MG63 (cell line): ENCODE measurements around the gene NCOA4. TPM values are rescaled to one million over a fixed set of nuclear protein-coding genes. Genes with fewer than 3 reads are reported as not detected.
"Not testable (repeated sequence)": the region's sequence is repeated elsewhere in the genome, so short reads cannot be mapped to it uniquely, and the experiment has no call there.

Source experiments
- DNase-seq: peaks from one replicate; pipeline ENCODE4 v3.0.0-alpha.2; 2020
- H3K27me3 ChIP-seq: fragments of 250-450 bp; sonication (Bioruptor Pico); 2 replicates; pipeline ENCODE4 v1.5.1; 2020; ENCODE audit warnings: mild to moderate bottlenecking, moderate library complexity
- H3K36me3 ChIP-seq: fragments of 250-450 bp; sonication (Bioruptor Pico); 2 replicates; pipeline ENCODE4 v1.5.1; 2020; ENCODE audit warnings: mild to moderate bottlenecking, moderate library complexity
- H3K4me3 ChIP-seq: fragments of 250-450 bp; sonication (Bioruptor Pico); 2 replicates; pipeline ENCODE4 v1.5.1; 2020; ENCODE audit warnings: mild to moderate bottlenecking, moderate library complexity
- H3K9me3 ChIP-seq: fragments of 250-450 bp; sonication (Bioruptor Pico); 2 replicates; pipeline ENCODE4 v1.5.1; 2020; ENCODE audit warnings: mild to moderate bottlenecking, moderate library complexity
- total RNA-seq: library from RNA; depleted of rRNA; stranded (reverse); fragments of >200 nt; shearing (Covaris generic); gene quantifications from 2 replicates; pipeline ENCODE4 v1.2.3, GENCODE V29; 2014; ENCODE audit warnings: low replicate concordance; rRNA removed

The NCOA4 gene
- 204 and 236 TPM in 2 replicates for total RNA-seq

DNA sequence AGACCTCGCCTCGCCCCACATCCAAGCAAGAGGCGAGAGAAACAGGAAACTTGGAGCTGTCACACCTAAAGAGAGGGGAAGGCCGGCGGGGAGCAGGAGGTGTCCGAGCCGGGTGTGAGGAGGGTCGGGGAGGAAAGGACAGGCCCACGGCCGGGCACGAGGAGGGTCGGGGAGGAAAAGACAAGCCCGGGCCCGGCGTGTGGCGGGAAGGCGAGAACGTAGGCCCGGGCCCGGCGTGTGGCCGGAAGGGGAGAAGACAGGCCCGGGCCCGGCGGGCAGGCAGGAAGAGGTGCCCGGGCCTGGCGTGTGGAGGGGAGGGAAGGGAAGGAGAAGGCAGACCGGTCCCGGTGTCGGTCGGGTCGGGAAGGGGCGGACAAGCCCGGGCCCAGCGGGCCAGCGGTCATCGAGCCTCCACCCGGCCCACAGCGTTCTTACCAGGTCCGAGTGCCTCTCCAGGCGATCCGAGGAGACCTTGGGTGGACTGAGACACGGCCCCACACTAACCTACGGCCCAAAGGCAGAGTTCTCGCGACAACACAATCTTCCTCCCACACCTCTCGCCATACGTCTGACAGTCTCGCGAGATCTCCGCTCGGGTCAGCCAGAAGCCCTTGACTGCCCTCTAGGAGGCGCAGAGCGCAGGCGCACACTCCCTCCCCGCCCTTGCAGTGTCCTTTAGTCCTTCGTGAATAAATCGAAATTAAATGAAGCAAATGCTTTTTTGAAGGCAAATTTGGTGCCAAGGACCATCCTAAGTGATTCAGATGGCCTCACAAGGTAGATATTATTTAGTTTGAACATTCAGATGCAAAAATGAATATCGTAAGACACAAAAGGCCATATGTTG, at the start of gene NCOA4:
Gene NCOA4 (minus strand): TSS at position 533 of the 847 bp plus-strand sequence. CDS start 13,943 bp downstream, outside the sequence.
- Histone ChIP-seq H3K4me3 (peak within 1 kb of the TSS; percentile 96), H3K27me3 (no peaks in the 10 kb centered on the region), H3K9me3 (no peaks in the 10 kb centered on the region), H3K36me3 (peaks cover 24% of the 10 kb centered on the region)
- DNase-seq, result peak; percentile 97

DNA sequence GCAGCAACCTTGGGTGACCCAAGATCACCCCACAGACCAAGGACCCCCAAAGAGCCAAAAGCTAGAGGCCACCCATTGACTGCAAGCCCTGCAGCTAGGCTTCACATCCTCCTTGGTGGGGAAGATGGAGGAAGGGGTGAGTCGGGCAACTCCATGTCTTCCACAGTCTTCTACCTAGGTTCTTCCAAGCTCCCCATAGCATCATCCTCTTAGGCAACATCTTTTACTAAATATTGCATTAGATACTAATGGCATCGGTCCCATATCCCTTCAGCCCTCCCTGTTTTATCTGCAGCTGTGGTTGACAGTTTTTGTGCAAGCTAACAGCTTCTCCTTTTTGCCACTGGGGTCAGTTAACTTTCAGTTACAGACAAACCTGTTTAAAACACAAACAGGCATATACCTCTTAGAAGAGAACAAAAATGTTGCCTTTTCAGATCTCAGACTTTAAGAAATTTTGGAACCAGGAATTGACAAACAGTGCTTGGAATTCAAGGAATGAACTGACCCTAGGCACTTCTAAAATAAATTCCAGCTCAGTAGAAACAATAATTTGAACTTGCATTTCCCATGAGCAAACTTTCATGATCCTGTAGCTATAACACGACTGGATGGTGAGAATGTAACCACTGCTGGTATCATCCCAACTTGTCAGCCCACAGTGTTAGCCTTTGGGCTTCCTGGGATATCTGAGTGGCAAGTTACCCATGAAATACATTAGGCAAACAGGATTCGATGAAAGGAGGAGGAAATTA, 49.6 kb upstream of the NCOA4 start:
- DNase-seq, result no peak
- no peak overlapping the region for H3K4me3 ChIP-seq
- H3K9me3 ChIP-seq, result no peaks in the 10 kb centered on the region
- no peaks in the 10 kb centered on the region for H3K36me3 ChIP-seq
- no peaks in the 10 kb centered on the region for H3K27me3 ChIP-seq

DNA sequence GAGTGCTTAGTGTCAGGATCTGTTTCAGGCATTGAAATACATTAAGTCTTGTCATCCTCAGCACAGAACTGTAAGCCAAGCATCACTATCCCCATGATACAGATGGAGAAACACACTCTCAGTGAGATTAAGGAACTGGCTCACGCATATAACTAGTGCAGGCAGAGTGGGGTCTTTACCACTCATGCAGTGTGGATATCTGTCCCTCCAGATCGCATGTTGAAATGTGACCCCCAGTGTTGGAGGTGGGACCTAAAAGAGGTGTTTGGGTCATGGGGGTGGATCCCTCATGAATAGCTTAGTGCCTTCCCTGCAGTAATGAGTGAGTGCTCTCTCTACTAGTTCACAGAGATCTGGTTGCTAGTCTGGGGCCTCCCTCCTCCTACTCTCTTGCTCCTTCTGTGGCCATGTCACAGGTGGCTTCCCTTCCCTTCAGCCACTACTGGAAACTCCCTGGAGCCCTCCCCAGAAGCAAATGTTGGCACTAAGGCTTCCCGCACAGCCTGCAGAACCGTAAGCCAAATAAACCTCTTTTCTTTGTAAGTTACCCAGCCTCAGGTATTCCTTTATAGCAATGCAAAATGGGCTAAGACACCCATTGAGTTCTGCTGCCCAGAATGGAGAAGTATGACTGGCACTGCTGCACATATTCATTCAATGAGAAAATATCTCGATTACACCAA, 47.4 kb upstream of the NCOA4 start:
- H3K27me3 ChIP-seq, result no peaks in the 10 kb centered on the region
- no peak for DNase-seq
- H3K9me3 ChIP-seq, result no peaks in the 10 kb centered on the region
- no peak overlapping the region for H3K4me3 ChIP-seq
- H3K36me3 ChIP-seq, result no peaks in the 10 kb centered on the region

DNA sequence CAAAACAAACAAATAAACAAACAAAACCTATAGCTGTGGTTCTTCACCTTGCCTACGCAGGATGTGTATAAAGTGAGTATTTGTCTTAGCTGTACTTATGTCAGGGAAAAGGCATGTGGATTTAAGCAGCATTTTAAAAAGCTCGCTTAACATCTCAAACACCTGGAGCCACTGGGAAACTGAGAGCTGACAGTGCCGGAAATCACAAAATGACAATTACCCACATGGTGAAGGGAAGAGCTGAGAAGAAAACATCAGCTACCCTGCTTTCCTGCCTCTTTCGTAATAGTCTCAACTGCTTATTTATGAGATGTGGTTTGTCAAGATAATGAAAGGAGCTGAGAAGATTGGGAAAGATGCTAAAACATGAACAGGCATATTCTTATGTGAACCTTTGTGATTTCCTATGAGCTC, 46.7 kb upstream of the NCOA4 start:
- Histone ChIP-seq H3K4me3 (no peak overlapping the region), H3K9me3 (no peaks in the 10 kb centered on the region), H3K36me3 (no peaks in the 10 kb centered on the region), H3K27me3 (no peaks in the 10 kb centered on the region)
- no peak for DNase-seq

DNA sequence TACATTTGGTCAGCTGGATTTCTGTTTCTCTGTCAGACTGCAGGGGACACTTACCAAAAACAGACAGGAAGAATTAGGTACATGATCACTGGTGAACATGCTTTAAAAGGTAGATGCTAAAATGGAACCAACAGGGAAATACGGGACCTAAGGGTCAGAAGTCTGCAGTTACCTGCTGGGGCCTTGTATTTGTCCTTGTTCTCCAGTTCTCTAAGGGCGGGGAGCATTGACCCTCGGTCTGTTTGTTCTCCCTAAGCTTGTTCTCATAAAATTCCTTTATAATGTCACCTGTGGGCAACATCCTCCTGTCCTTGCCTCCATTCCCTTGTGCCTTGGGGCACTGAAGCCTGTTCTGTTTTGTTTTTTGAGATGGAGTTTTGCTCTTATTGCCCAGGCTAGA, 45.4 kb upstream of the NCOA4 start:
- no peaks in the 10 kb centered on the region for H3K27me3 ChIP-seq
- H3K9me3 ChIP-seq, result no peaks in the 10 kb centered on the region
- H3K4me3 ChIP-seq, result no peak overlapping the region
- no peaks in the 10 kb centered on the region for H3K36me3 ChIP-seq
- DNase-seq, result no peak

DNA sequence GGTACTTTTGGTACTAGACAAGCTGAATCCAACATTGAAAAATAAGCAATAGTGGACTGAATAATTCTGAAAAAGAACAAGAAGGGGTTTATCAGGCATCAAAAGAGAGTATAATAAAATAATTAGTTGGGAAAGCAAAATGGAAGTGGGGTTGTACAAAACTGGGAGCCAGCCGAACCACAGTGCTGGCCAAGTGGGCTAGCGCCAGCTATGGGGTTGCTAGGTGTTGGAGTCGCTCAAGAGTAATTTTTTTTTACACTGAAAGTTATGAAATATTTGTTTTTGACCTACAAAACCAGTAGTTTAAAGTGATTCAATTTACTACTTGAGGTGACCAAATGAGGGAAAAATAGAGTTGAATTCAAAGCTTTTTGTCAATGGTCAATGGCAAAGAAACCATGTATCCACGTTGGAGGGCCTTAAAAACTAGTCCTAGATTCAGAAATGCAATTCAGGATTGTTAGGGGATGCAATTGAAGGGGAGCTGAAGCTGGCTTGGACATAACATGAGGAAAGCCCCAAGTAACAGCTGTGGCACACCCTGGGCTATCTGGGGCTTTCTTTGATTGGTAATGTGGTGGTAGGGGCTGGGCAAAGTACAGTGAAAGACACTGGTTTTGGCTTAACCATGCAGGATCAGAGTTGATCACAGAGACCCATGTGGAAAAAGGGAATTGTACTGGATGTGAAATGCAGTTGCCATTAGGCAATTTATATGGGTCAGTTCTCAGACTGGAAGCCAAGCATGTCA, 43.9 kb upstream of the NCOA4 start:
- Histone ChIP-seq H3K9me3 (no peaks in the 10 kb centered on the region), H3K27me3 (no peaks in the 10 kb centered on the region), H3K36me3 (no peaks in the 10 kb centered on the region), H3K4me3 (no peak overlapping the region)
- no peak for DNase-seq

DNA sequence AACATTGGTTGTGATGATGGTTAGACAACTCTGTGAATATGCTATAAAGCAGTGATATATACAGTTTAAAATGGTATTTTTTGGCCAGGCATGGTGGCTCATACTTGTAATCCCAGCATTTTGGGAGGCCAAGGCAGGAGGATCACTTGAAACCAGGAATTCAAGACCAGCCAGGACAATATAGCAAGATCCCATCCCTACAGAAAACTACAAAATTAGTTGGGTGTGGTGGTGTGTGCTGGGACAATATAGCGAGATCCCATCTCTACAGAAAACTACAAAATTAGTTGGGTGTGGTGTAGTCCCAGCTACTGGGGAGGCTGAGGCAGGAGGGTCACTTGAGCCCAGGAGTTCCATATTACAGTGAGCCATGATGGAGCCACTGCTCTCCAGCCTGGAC, 43.1 kb upstream of the NCOA4 start:
- no peaks in the 10 kb centered on the region for H3K9me3 ChIP-seq
- no peaks in the 10 kb centered on the region for H3K27me3 ChIP-seq

DNA sequence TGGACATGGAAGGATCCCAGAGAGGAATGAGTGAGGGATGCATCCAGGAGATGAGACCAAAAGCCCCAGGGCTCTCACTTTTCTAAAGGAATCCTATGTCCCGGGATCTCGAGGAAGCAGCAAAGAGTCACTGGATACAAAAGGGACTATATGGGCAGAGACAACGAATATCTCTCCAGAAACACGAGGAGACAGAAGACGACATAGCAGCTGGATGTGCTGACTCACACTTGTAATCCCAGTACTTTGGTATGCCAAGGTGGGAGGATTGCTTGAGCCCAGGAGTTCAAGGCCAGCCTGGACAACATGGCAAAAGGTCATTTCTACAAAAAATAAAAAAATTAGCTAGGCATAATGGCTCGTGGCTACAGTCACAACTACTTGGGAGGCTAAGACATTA, 40.3 kb upstream of the NCOA4 start:
- H3K36me3 ChIP-seq, result no peaks in the 10 kb centered on the region
- no peak for DNase-seq
- no peak overlapping the region for H3K4me3 ChIP-seq
- H3K9me3 ChIP-seq, result no peaks in the 10 kb centered on the region
- no peaks in the 10 kb centered on the region for H3K27me3 ChIP-seq

More for the DNA sequence above, 43.1 kb upstream of the NCOA4 start:
- H3K36me3 ChIP-seq, result no peaks in the 10 kb centered on the region
- no peak for DNase-seq
- H3K4me3 ChIP-seq, result no peak overlapping the region

DNA sequence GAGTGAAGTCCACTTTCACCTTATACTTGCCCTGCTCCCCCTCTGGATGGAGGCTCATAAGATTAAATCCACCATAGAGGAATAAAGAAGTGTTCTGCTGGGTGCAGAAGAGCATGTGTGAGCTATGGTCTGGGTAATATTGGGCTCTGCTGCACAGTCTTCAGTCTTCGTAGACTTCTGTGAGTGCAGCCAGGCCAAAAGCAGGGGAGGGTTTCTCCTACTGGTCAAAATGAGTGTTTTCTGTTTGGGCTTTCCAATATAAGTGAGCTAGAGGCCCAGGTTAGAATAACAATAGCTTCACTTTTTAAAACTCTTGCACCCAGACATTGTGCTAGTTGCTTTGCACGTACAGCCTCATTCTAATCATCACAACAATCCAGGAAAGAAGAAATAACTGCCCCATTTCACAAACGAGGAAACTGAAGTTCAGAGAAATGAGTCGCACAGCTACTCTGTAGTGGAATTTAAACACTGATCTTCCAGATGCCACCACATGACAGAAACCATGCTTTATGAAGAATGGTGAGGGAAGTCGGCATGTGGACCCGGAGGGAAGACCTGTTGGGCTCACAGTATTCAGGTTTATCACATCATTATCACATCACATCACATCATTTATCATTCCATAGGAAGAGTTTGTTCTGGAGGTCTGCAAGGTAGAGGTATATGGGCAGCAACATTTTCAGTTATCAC, 39.5 kb upstream of the NCOA4 start:
- Histone ChIP-seq H3K27me3 (no peaks in the 10 kb centered on the region), H3K9me3 (no peaks in the 10 kb centered on the region), H3K36me3 (no peaks in the 10 kb centered on the region), H3K4me3 (no peak overlapping the region)
- DNase-seq, result no peak

DNA sequence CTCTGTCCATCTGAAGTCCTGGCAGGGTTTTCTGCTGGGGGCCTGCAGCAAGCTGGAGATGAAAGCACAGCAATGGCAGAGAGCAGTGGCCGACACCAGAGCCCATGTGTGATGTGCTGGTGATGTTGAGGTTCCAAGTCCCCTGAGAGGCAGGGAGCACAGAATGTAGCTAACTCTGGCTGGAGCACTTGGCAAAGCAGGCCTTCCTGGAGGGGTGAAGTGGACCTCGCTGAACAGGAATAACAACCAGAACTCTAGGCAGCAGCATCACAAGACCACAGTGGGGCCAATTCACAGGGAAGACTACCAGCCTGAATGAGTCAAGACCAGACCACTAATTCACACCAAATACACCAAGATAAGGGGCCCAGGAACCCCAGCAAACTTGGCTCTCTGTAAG, 38.5 kb upstream of the NCOA4 start:
- Histone ChIP-seq H3K9me3 (no peaks in the 10 kb centered on the region), H3K36me3 (no peaks in the 10 kb centered on the region), H3K4me3 (no peak overlapping the region), H3K27me3 (no peaks in the 10 kb centered on the region)
- DNase-seq, result no peak

DNA sequence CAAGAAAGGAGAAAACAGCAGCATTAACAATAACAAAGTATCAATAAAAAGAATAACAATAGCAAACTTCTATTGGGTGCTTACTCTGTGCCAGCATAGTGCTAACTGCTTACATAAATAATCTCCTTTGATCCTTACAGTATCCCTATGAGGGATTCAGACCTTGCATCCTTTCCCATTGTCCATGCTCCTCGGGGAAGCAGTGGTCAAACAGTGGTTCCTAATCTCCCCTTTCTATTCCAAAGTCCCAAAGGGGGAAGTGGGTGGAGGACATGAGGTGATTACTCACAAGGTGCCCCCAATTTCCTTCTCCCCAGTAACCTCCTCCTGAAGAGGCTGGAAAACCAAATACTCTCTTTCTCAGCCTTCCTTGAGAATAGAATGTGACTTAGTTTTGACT, 37.7 kb upstream of the NCOA4 start:
- DNase-seq, result no peak

DNA sequence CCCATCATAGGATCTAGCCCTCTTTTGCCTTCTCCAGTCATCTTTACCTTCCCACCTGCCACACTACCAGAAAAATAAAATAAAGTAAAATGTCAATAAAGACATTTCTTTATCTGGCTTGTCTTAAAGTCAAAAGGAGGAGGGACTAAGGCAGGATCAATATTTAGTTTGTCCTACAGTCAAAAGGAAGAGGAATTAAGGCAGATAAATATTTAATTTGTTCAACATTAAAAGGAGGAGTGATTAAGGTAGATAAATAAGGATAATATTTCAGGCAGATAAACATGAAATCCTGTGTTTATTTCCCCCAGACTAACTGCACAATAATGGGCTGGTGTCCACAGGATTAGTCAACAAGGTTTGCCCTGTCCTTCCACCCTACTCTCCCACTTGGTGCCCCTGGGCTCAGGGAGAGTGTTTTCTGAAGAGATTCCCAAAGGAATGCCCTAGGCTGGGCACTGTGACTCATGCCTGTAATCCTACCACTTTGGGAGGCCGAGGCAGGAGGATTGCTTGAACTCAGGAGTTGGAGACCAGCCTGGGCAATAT, 33.9 kb upstream of the NCOA4 start:
- no peak for DNase-seq
- Histone ChIP-seq H3K27me3 (no peaks in the 10 kb centered on the region), H3K9me3 (no peaks in the 10 kb centered on the region), H3K36me3 (no peaks in the 10 kb centered on the region), H3K4me3 (no peak overlapping the region)

More for the DNA sequence above, 37.7 kb upstream of the NCOA4 start:
- Histone ChIP-seq H3K36me3 (no peaks in the 10 kb centered on the region), H3K9me3 (no peaks in the 10 kb centered on the region), H3K27me3 (no peaks in the 10 kb centered on the region), H3K4me3 (no peak overlapping the region)

DNA sequence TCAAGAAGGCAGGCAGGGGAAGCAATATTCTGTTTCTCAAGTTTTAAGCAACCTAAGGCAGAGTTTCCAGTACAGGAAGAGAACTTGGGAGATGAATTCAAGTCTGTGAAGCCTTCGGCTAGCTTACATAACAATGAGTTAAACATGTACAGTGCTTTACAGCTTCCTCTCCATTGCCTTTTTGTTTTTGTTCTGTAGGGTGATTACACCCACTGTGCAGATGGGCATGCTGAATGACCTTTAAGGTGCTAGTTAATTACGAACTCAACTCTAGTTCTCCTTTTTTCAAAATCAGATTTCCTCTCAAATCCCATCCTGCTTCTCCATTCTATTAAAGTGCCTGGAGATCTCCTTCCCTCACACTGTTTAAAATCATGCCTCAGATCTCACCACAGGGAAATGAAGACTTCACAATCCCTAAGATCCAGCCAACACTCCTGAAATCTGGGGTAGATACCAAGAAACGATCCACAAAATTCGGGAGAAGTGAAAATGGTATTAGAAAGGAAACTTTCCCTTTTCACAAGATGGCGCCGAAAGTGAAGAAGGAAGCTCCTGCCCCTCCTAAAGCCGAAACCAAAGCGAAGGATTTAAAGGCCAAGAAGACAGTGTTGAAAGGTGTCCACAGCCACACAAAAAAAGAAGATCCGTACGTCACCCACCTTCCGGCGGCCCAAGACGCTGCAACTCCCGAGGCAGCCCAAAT, 32.5 kb upstream of the NCOA4 start:
- H3K27me3 ChIP-seq, result no peaks in the 10 kb centered on the region
- H3K9me3 ChIP-seq, result no peaks in the 10 kb centered on the region
- no peaks in the 10 kb centered on the region for H3K36me3 ChIP-seq
- H3K4me3 ChIP-seq, result no peak overlapping the region
- no peak for DNase-seq

DNA sequence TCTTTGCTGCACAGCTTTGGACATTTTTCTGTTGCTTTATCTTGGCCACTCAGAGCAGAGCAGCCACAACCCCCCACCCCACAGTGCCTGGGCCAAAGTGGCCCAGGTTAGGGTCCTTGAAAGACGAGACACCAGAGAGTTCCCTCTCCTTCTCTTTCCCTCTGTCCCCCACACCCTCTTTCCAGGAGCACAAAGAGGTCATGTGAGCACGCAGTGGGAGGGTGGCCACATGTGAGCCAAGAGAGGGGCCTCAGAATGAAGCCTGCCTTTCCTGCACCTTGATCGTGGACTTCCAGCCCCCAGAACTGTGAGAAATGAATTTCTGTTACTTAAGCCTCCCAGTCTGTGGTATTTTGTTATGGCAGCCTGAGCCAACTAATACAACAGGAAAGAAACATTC, 30.3 kb upstream of the NCOA4 start:
- Histone ChIP-seq H3K4me3 (no peak overlapping the region), H3K36me3 (no peaks in the 10 kb centered on the region)
- no peak for DNase-seq

DNA sequence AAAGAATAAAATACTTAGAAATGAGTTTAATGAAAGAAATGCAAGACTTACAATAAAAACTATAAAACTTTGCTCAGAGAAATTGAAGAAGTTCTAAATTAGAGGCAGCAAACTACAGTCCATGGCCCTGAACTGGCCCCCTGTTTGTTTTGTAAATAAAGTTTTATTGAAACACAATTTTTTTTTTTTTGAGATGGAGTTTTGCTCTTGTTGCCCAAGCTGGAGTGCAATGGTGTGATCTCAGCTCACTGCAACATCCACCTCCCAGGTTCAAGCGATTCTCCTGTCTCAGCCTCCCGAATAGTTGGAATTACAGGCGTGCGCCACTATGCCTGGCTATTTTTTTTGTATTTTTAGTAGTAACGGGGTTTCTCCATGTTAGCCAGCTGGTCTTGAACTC, 27.5 kb upstream of the NCOA4 start:
- H3K9me3 ChIP-seq, H3K36me3 ChIP-seq, DNase-seq, H3K27me3 ChIP-seq, H3K4me3 ChIP-seq: not testable (repeated sequence)

More for the DNA sequence above, 30.3 kb upstream of the NCOA4 start:
- Histone ChIP-seq H3K27me3 (no peaks in the 10 kb centered on the region), H3K9me3 (no peaks in the 10 kb centered on the region)
